Heart left ventricle (tissue), 16 donors: Measurements from ENCODE around the gene EPHA7. TPM values are rescaled to one million over a fixed set of nuclear protein-coding genes. Genes with fewer than 3 reads are reported as not detected.

ENCODE experiments used
- ATAC-seq, 4 donors: fragments of 200-7000 bp; cut with Tn5 transposase; one replicate each; pipeline ENCODE4 v1.9.1; 2020 to 2022; ENCODE audit warnings: moderate library complexity in 4 of 4, mild to moderate bottlenecking in 3 of 4, moderate number of reproducible peaks in 1 of 4
- DNase-seq, 5 donors: peaks; one replicate each; pipeline ENCODE4 v3.0.0-alpha.2; 2020
- H3K27ac ChIP-seq, 12 donors: fragments of 200-600 bp; sonication (generic) in 4 of 12; one replicate each; pipeline versions ENCODE4 v1.5.0 to v1.8.0; 2016 to 2022; ENCODE audit warnings: mild to moderate bottlenecking in 2 of 12
- H3K27me3 ChIP-seq, 9 donors: fragments of 200-600 bp; sonication (generic) in 2 of 9; one replicate each; pipeline versions ENCODE4 v1.5.1 to v1.8.0; 2016 to 2022; ENCODE audit warnings: mild to moderate bottlenecking in 3 of 9
- H3K36me3 ChIP-seq, 9 donors: fragments of 200-600 bp; sonication (generic) in 2 of 9; one replicate each; pipeline versions ENCODE4 v1.5.0 to v1.8.0; 2018 to 2022; ENCODE audit warnings: mild to moderate bottlenecking in 2 of 9
- H3K4me1 ChIP-seq, 12 donors: fragments of 200-600 bp; sonication (generic) in 4 of 12; one replicate each; pipeline versions ENCODE4 v1.5.0 to v1.8.0; 2016 to 2022; ENCODE audit warnings: mild to moderate bottlenecking in 3 of 12
- H3K4me3 ChIP-seq, 12 donors: fragments of 200-600 bp; sonication (generic) in 4 of 12; one replicate each; pipeline versions ENCODE4 v1.5.0 to v1.8.0; 2017 to 2022; ENCODE audit warnings: mild to moderate bottlenecking in 9 of 12, moderate library complexity in 4 of 12
- H3K9me3 ChIP-seq, 12 donors: fragments of 200-600 bp; sonication (generic) in 4 of 12; one replicate each; pipeline versions ENCODE4 v1.5.0 to v1.8.0; 2016 to 2022; ENCODE audit warnings: mild to moderate bottlenecking in 1 of 12
- CTCF ChIP-seq, 12 donors: fragments of 200-600 bp; sonication (generic) in 4 of 12; IDR thresholded peaks; one replicate each; pipeline versions ENCODE4 v1.5.0 to v1.8.0; 2018 to 2022; ENCODE audit warnings: antibody characterized with exemption in 12 of 12, mild to moderate bottlenecking in 5 of 12
- POLR2A ChIP-seq, 2 donors: fragments of 450-650 bp; IDR thresholded peaks; one replicate each; pipeline ENCODE4 v1.6.1; 2017; ENCODE audit warnings: antibody characterized with exemption in 2 of 2, mild to moderate bottlenecking in 2 of 2, moderate library complexity in 2 of 2
- WGBS, 4 donors: extraction: QIAGEN DNeasy Blood & Tissue Kit in 2 of 4; methylation state at CpG; one replicate each; pipeline versions ENCODE4 v1.1.5 to v1.1.7; 2013 to 2018; 5-methylcytosine and 5-hydroxymethylcytosine counted together
- intact Hi-C, 10 donors: fragments of 100-400 bp; cut with DNase I; formaldehyde crosslinking; loops; one replicate each; pipeline versions ENCODE4 v1.11.1 to v1.14.2; 2022
- polyA plus RNA-seq, 2 donors: library from polyadenylated mRNA; stranded (reverse); fragments of 200-250 nt; gene quantifications; one replicate each; pipeline ENCODE4 v1.2.3, GENCODE V29; 2013
- total RNA-seq, 9 donors: library from RNA; depleted of rRNA in 2 of 9; stranded (reverse); fragments of >200 nt in 2 of 9; fragmentation: NEBNext Ultra II Directional in 3 of 9; extraction: Animal tissue kit (Norgen Biotek cat#: 25700) in 3 of 9; gene quantifications; one replicate each; pipeline versions ENCODE4 v1.1.0 to v1.2.4, GENCODE V29; 2016 to 2023
- donor health status: ischemic (EF 13 %, LVEDD 7.1; RV severe dilation, severe dysfunction).
- donor health status: healthy with polysubstance abuse.
- donor health status: DM: no; HTN: yes; CAD: no.
- donor health status: DM: no; HTN: no; CAD: no.
- donor health status: ischemic (EF 25% LVEDD 6.9; RV normal size, moderate dysfunction).
- donor health status: ischemic (EF 25% LVEDD 5.7; RV mildly dilated, moderate dysfunction).
- donor health status: healthy.
- donor health status: DM: yes; HTN: yes; CAD: no.
- donor health status: ischemic (EF 35%, LVEDD 5.7; RV mildly dilated, moderate dysfunction).
- donor health status: nonischemic (EF 11% LVEDD 7.7; RV severe dilation, severe dysfunction).
- donor health status: DM: yes; HTN: yes; CAD: no.
- donor health status: PGD.
- donor health status: ischemic (EF 29% LVEDD 5.4; RV normal size, mild dysfunction).
- donor health status: nonischemic (EF 23%, LVEDD 6.1; RV moderate dilation, normal function).

Gene EPHA7
- total and polyA plus RNA-seq, 11 donors: 1.3 to 12.1 (median 3.0) TPM

GRCh38 chr6:93210908-93211307 is 208.5 kb downstream of the EPHA7 start:
- no peaks in the 10 kb centered on the region for H3K4me1 ChIP-seq
- no peak overlapping the region for H3K27ac ChIP-seq
- intact Hi-C loops: no loop called here
- peaks cover 0 to 11% (median 0%) of the 10 kb centered on the region in 12 donors for H3K9me3 ChIP-seq
- H3K27me3 ChIP-seq: no peaks in the 10 kb centered on the region
- H3K36me3 ChIP-seq: no peaks in the 10 kb centered on the region
- DNase-seq: no peak
- TF ChIP-seq POLR2A (IDR thresholded peaks at IDR 0.05) (no peak), CTCF (IDR thresholded peaks at IDR 0.05) (no peak)
- no peak for ATAC-seq
- H3K4me3 ChIP-seq: no peak overlapping the region

- DNase-seq: no peak
- Histone ChIP-seq H3K4me1 (no peaks in the 10 kb centered on the region), H3K4me3 (no peak overlapping the region), H3K36me3 (no peaks in the 10 kb centered on the region), H3K27ac (no peak overlapping the region), H3K9me3 (peaks cover 0 to 4% (median 0%) of the 10 kb centered on the region in 12 donors), H3K27me3 (no peaks in the 10 kb centered on the region)
- TF ChIP-seq POLR2A (IDR thresholded peaks at IDR 0.05): no peak
- no peak for TF ChIP-seq CTCF (IDR thresholded peaks at IDR 0.05)
- WGBS, 4 donors: 54 to 61% (median 56%) methylated on average over 4 of the region's 4 CpGs
- intact Hi-C loops: no loop called here
- no peak for ATAC-seq
Observed at GRCh38 chr6:93209358-93209757, 210.0 kb downstream of the EPHA7 start.

- no peak for TF ChIP-seq POLR2A (IDR thresholded peaks at IDR 0.05)
- TF ChIP-seq CTCF (IDR thresholded peaks at IDR 0.05): no peak
- no peak overlapping the region for H3K4me3 ChIP-seq
- H3K9me3 ChIP-seq: peaks cover 0 to 4% (median 0%) of the 10 kb centered on the region in 12 donors
- intact Hi-C loops: no loop called here
- ATAC-seq (no peak), DNase-seq (no peak)
- 46 to 65% (median 56%) methylated on average over 1 of the region's 1 CpG for WGBS, 4 donors
- no peaks in the 10 kb centered on the region for H3K36me3 ChIP-seq
- no peaks in the 10 kb centered on the region for H3K27me3 ChIP-seq
- no peak overlapping the region for H3K27ac ChIP-seq
- H3K4me1 ChIP-seq: no peaks in the 10 kb centered on the region
Observed at GRCh38 chr6:93196406-93196970, 222.9 kb downstream of the EPHA7 start.

GRCh38 chr6:93194480-93194879 is 224.9 kb downstream of the EPHA7 start:
- ATAC-seq: no peak
- intact Hi-C loops: no loop called here
- TF ChIP-seq CTCF (IDR thresholded peaks at IDR 0.05) (no peak), POLR2A (IDR thresholded peaks at IDR 0.05) (no peak)

More at GRCh38 chr6:93194480-93194879, 224.9 kb downstream of the EPHA7 start:
- Histone ChIP-seq H3K4me3 (no peak overlapping the region), H3K27me3 (no peaks in the 10 kb centered on the region), H3K9me3 (peaks cover 0 to 4% (median 0%) of the 10 kb centered on the region in 12 donors), H3K36me3 (no peaks in the 10 kb centered on the region), H3K4me1 (no peaks in the 10 kb centered on the region), H3K27ac (no peak overlapping the region)
- DNase-seq: no peak
